Calu3 (cell line): ENCODE results near the gene PTPRG. TPM values are rescaled to one million over a fixed set of nuclear protein-coding genes. Genes with fewer than 3 reads are reported as not detected.

Experiments
- BruUV-seq: library from RNA; stranded (reverse); fragments of 400-500 nt; replicated peaks from 2 replicates; lab custom pipeline; 2021; lab: Mats Ljungman, UMichigan
- CTCF ChIA-PET: fragments of 300-600 bp; sonication (Branson Sonifier 250); formaldehyde crosslinking; loops from one replicate; lab custom pipeline; 2022; ENCODE audit warnings: antibody characterized with exemption; lab: Charles Lee
- DNase-seq: peaks from one replicate; pipeline ENCODE4 v3.0.0; 2022
- H3K27ac Mint-ChIP-seq: one replicate; pipeline ENCODE4 v1.8.0; 2022; ENCODE audit warnings: mixed read lengths; ENCODE audit not compliant: unreplicated experiment
- H3K27me3 Mint-ChIP-seq: one replicate; pipeline ENCODE4 v1.8.0; 2022; ENCODE audit warnings: mixed read lengths; ENCODE audit not compliant: unreplicated experiment
- H3K36me3 Mint-ChIP-seq: one replicate; pipeline ENCODE4 v1.8.0; 2022; ENCODE audit warnings: mild to moderate bottlenecking, moderate library complexity, mixed read lengths; ENCODE audit not compliant: insufficient read depth, unreplicated experiment
- H3K4me1 Mint-ChIP-seq: one replicate; pipeline ENCODE4 v1.8.0; 2022; ENCODE audit warnings: mild to moderate bottlenecking, low read depth, mixed read lengths; ENCODE audit not compliant: unreplicated experiment
- H3K4me3 Mint-ChIP-seq: one replicate; pipeline ENCODE4 v1.8.0; 2022; ENCODE audit warnings: mild to moderate bottlenecking, low read depth, moderate library complexity, mixed read lengths; ENCODE audit not compliant: unreplicated experiment
- H3K9me3 Mint-ChIP-seq: one replicate; pipeline ENCODE4 v1.8.0; 2022; ENCODE audit warnings: low read depth, mixed read lengths; ENCODE audit not compliant: unreplicated experiment
- intact Hi-C: fragments of 100-400 bp; cut with micrococcal nuclease; formaldehyde crosslinking; loops from one replicate; pipeline ENCODE4 v1.10.0; 2022; ENCODE audit not compliant: unreplicated experiment
- total RNA-seq: library from RNA; stranded (reverse); gene quantifications from 2 replicates; pipeline ENCODE4 v1.2.3, GENCODE V29; 2022
- TF ChIP-seq, protein P1 (sequence below): fragments of 200-600 bp; IDR thresholded peaks from one replicate; pipeline ENCODE4 v1.8.0; 2022; ENCODE audit warnings: antibody characterized with exemption; ENCODE audit not compliant: unreplicated experiment

The PTPRG gene
- total RNA-seq, 1 experiment from 2014 or later = 0.35 TPM

DNA sequence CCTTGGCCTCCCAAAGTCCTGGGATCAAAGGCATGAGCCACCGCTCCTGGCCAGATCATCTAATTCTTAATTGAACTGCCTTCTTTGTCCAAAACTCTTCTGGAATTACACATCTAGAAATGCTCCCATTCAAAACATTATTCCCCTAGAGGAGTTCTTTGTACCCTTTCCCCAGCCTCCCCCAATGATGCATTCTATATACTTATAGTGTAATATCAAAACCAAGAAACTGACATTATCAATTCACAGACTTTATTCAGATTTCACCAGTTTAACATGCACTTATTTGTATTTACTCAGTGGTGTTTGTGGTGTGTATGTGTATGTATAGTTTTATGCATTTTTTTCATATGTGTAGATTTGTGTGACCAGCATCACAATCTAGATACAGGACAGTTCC is 85.0 kb downstream of the PTPRG start:
- TF ChIP-seq, protein P1, sequence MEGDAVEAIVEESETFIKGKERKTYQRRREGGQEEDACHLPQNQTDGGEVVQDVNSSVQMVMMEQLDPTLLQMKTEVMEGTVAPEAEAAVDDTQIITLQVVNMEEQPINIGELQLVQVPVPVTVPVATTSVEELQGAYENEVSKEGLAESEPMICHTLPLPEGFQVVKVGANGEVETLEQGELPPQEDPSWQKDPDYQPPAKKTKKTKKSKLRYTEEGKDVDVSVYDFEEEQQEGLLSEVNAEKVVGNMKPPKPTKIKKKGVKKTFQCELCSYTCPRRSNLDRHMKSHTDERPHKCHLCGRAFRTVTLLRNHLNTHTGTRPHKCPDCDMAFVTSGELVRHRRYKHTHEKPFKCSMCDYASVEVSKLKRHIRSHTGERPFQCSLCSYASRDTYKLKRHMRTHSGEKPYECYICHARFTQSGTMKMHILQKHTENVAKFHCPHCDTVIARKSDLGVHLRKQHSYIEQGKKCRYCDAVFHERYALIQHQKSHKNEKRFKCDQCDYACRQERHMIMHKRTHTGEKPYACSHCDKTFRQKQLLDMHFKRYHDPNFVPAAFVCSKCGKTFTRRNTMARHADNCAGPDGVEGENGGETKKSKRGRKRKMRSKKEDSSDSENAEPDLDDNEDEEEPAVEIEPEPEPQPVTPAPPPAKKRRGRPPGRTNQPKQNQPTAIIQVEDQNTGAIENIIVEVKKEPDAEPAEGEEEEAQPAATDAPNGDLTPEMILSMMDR = no peak
- H3K9me3 Mint-ChIP-seq = peaks cover 5% of the 10 kb centered on the region
- CTCF ChIA-PET = no interaction called here
- H3K4me1 Mint-ChIP-seq = no peaks in the 10 kb centered on the region
- H3K27ac Mint-ChIP-seq = no peak overlapping the region
- no peaks in the 10 kb centered on the region for H3K27me3 Mint-ChIP-seq
- DNase-seq = no peak
- no TSS peak for BruUV-seq
- no peak overlapping the region for H3K4me3 Mint-ChIP-seq
- no peaks in the 10 kb centered on the region for H3K36me3 Mint-ChIP-seq
- intact Hi-C loops = no loop called here

GRCh38 chr3:61646851-61647525 is 85.6 kb downstream of the PTPRG start:
- Mint-ChIP-seq H3K9me3 (peaks cover 5% of the 10 kb centered on the region), H3K27me3 (no peaks in the 10 kb centered on the region), H3K36me3 (no peaks in the 10 kb centered on the region), H3K4me3 (no peak overlapping the region), H3K27ac (no peak overlapping the region), H3K4me1 (no peaks in the 10 kb centered on the region)
- no peak for DNase-seq
- CTCF ChIA-PET = no interaction called here
- BruUV-seq = no TSS peak
- intact Hi-C loops = no loop called here
- TF ChIP-seq, protein P1 = no peak

- DNase-seq = no peak
- Mint-ChIP-seq H3K36me3 (no peaks in the 10 kb centered on the region), H3K4me3 (no peak overlapping the region), H3K9me3 (no peaks in the 10 kb centered on the region), H3K27ac (no peak overlapping the region), H3K4me1 (no peaks in the 10 kb centered on the region), H3K27me3 (no peaks in the 10 kb centered on the region)
- CTCF ChIA-PET = no interaction called here
- TF ChIP-seq, protein P1 = no peak
- no TSS peak for BruUV-seq
- intact Hi-C loops = no loop called here
These were observed 87.1 kb downstream of the PTPRG start for GRCh38 chr3:61648481-61648880.

GRCh38 chr3:61649381-61650170 is 88.2 kb downstream of the PTPRG start:
- no TSS peak for BruUV-seq
- H3K27ac Mint-ChIP-seq = no peak overlapping the region
- intact Hi-C loops = no loop called here
- no peaks in the 10 kb centered on the region for H3K9me3 Mint-ChIP-seq
- no peaks in the 10 kb centered on the region for H3K27me3 Mint-ChIP-seq
- H3K4me3 Mint-ChIP-seq = no peak overlapping the region
- CTCF ChIA-PET = no interaction called here
- no peaks in the 10 kb centered on the region for H3K36me3 Mint-ChIP-seq
- TF ChIP-seq, protein P1 = no peak
- no peaks in the 10 kb centered on the region for H3K4me1 Mint-ChIP-seq
- DNase-seq = no peak
